OCI-LY3 (cell line): ENCODE measurements around the gene GGT7.

Experiments
- CTCF ChIP-seq: fragments of 200-600, 300-600 bp; sonication (generic); IDR thresholded peaks from 2 replicates; pipeline ENCODE4 v1.5.1; 2014; ENCODE audit warnings: antibody characterized with exemption, low read length, low read depth
- EZH2phosphoT487 ChIP-seq: fragments of 200-600 bp; shearing (Covaris generic); IDR thresholded peaks from 2 replicates; pipeline ENCODE4 v1.6.1; 2018; ENCODE audit warnings: antibody characterized with exemption, mixed run types, low read depth

DNA sequence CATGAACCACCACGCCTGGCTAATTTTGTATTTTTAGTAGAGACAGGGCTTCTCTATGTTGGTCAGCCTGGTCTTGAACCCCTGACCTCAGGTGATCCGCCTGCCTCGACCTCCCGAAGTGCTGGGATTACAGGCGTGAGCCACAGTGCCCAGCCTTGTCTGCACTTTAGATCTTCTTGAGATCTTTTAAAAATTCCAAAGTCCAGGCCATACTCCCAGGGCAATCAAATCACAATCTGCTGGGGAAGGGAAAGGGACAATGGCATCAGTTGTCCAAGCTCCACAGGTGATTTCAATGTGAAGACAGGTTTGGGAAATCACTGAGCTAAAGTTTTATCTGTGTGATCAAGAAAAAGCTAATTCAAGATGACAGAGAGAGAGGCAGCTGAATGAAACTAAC is 64.1 kb downstream of the GGT7 start:
- no peak for TF ChIP-seq CTCF
- TF ChIP-seq EZH2phosphoT487, result no peak
